Stimulated activated CD4-positive, alpha-beta T cell treated with anti-CD3 and anti-CD28 coated beads, Interleukin-4, amount 100 ng/mL, for 48 hours (primary cell): ENCODE data around the gene ZBTB16.

Experiments
- DNase-seq, 2 donors: peaks; one replicate each; pipeline ENCODE4 v3.0.0-alpha.2; 2020; ENCODE audit warnings: low read depth in 2 of 2

Gene ZBTB16

GRCh38 chr11:114131461-114131864 lies 72.0 kb downstream of the ZBTB16 start:
- no peak for DNase-seq

GRCh38 chr11:114132417-114132816 lies 72.9 kb downstream of the ZBTB16 start:
- DNase-seq: no peak

- no peak for DNase-seq
These were observed 73.5 kb downstream of the ZBTB16 start for GRCh38 chr11:114132944-114133394.

GRCh38 chr11:114133548-114134329 lies 74.2 kb downstream of the ZBTB16 start:
- DNase-seq: no peak

GRCh38 chr11:114134870-114135269 lies 75.4 kb downstream of the ZBTB16 start:
- DNase-seq: no peak

GRCh38 chr11:114135737-114136151 lies 76.2 kb downstream of the ZBTB16 start:
- DNase-seq: no peak

GRCh38 chr11:114136686-114137640 lies 77.5 kb downstream of the ZBTB16 start:
- DNase-seq: no peak

GRCh38 chr11:114137838-114138237 lies 78.3 kb downstream of the ZBTB16 start:
- DNase-seq: no peak

- no peak for DNase-seq
These were observed 78.9 kb downstream of the ZBTB16 start for GRCh38 chr11:114138411-114138810.

GRCh38 chr11:114140826-114141225 lies 81.3 kb downstream of the ZBTB16 start:
- DNase-seq: no peak

- no peak for DNase-seq
These were observed 82.5 kb downstream of the ZBTB16 start for GRCh38 chr11:114141863-114142580.

- DNase-seq: no peak
These were observed 83.2 kb downstream of the ZBTB16 start for GRCh38 chr11:114142707-114143106.

- DNase-seq: no peak
These were observed 85.8 kb downstream of the ZBTB16 start for GRCh38 chr11:114145166-114145775.

- DNase-seq: no peak
These were observed 88.0 kb downstream of the ZBTB16 start for GRCh38 chr11:114147375-114148012.

- no peak for DNase-seq
These were observed 88.5 kb downstream of the ZBTB16 start for GRCh38 chr11:114148013-114148382.

GRCh38 chr11:114149689-114150407 lies 90.3 kb downstream of the ZBTB16 start:
- DNase-seq: no peak

- no peak for DNase-seq
These were observed 91.2 kb downstream of the ZBTB16 start for GRCh38 chr11:114150671-114151070.

GRCh38 chr11:114151631-114152030 lies 92.1 kb downstream of the ZBTB16 start:
- DNase-seq: no peak

GRCh38 chr11:114152162-114152561 lies 92.7 kb downstream of the ZBTB16 start:
- no peak for DNase-seq

GRCh38 chr11:114152785-114153184 lies 93.3 kb downstream of the ZBTB16 start:
- no peak for DNase-seq
